Activated naive CD4-positive, alpha-beta T cell treated with anti-CD3 and anti-CD28 coated beads, Interleukin-2, amount 50 U/mL, for 16 hours (primary cell): ENCODE measurements around the gene ZNF317.
A peak's percentile ranks its signal among the peaks of the same experiment; 100 is the strongest.

Source experiments
- DNase-seq: peaks from one replicate; pipeline ENCODE4 v3.0.0-alpha.2; 2020

Gene ZNF317

DNA sequence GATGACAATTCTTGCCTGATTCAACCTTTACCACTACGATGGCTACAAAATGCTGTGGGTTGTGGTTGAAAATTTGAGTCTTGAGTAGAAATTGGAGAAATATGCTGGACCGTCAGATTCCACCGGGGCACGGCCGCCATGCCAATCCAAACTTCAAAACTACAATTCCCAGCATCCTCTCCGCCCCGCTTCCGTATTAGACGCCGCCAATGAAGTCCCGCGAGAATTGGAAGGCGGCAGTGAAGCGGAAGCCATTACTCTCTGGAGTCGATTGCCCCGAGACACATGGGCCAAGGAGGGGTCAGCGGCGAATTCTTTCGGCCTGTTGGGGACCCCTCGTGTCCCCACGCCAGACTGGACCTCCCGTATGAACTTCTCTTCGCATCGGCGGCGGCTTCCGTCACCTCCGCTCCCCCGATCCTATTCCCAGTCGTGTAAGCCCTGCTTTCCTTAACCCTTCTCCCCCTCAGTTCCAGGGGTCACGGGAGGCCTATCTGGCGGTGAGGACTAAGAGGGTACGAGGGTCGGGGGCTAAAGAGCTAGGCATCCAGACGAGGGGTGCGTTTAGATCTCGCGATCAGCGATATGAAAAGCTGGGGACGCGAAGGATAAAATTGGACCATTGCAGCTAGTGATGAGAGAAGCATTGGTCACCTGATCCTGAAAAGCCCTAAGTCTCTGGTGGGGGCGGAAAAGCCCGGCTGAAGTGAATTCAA, at the start of gene ZNF317:
ZNF317 (plus strand) TSS at position 239 of the 716 bp plus-strand sequence. CDS start 15,620 bp downstream, outside the sequence.
- DNase-seq: peak; percentile 89

DNA sequence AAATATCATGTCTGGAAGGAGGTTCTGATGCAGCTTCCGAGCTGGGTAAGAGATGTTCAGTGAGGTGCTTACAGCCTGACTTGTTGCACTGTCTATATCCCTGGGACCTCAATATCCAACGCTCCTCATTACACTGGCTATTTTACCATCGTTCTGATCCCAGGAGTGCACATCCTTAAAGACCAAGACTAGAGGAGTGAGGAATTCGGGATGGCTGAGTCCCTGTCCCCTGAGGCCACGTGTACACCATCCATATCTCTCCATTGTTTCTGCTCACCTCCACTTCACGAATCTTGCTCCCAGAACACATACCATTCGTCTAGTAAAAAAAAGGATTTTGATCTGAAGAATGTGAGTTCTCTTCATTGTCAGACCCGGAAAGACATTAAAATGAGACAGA, 32.8 kb upstream of the ZNF317 start, which contains the start of gene OR7G2:
OR7G2 (minus strand) TSS at position 101 of the 400 bp plus-strand sequence. CDS start 4,232 bp downstream, outside the sequence.
- no peak for DNase-seq

DNA sequence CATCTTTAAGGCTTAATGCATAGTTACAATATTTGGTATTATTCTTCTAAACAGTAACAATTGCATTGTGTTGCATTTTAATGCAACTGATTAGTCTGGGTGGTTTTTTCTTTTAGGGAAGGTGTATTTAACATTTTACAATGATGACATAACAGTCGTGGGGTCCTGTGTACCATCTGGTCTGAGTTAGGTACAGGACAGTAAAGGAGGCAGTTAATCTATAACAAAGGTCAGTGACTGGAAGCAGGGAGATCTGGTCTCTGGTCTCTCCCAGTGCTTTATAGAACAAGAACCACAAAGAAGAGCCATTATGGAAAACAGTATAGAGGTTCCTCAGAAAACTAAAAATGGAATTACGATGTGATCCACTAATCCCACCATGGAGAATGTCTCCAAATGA, 30.2 kb upstream of the ZNF317 start:
- DNase-seq: no peak

DNA sequence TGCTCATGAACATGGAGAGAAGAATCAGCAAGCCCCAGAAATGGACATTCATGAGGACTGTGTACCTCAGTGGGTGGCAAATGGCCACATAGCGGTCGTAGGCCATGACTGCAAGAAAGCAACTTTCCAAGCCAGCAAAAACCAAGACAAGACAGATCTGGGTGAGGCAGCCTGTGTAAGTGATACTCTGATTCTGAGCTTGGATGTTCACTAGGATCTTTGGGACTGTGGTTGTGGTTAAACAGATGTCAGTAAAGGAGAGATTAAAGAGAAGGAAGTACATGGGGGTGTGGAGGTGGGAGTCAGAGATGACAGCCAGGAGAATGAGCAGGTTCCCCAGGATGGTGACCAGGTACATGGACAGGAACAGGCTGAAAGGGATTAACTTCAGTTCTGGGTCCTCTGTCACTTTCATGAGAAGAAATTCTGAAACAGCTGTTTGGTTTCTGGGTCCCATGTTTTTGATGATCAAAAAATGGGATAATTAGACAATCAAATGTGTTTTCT, 24.8 kb upstream of the ZNF317 start, which contains the start of gene OR7G1:
OR7G1 (minus strand) TSS at position 457 of the 507 bp plus-strand sequence; CDS start at position 457, 0 bp downstream.
- DNase-seq: no peak

DNA sequence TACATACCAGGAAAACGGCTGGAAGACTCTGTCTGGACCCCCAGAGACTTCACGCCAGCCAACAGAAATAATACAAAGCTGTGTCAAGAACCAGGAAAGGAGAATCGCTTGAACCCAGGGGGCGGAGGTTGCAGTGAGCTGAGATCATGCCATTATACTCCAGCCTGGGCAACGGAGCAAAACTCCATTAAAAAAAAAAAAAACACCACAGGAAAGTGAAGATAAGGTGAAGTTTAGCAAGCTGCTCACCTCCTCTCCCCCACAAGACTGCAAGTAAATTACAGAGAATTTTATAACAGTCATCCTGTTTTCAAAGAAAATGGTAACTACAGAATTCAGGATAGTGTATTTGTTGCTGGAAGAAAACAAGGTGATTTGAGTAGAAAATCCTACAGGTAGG, 23.6 kb upstream of the ZNF317 start:
- no peak for DNase-seq

DNA sequence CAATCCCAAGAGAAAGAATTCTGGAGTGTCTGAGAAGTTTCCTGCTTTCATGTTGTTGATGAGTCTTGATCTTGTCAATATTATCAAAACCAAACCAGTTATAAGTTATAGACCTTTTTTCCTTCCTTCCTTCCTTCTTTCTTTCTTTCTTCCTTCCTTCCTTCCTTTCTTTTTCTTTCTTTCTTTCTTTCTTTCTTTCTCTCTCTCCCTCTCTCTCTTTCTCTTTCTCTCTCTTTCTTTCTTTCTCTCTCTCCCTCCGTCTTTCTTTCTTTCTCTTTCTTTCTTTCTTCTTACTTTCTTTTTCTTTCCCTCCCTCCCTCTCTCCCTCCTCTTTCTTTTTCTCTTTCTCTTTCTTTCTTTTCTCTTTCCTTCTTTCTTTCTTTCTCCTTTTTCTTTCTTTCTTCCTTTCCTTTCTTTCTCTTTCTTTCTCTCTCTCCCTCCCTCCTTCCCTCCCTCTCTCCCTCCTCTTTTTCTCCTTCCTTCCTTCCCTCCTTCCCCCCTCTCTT, 13.2 kb upstream of the ZNF317 start, which contains the start of gene OR7G3:
OR7G3 (minus strand) TSS at position 51 of the 506 bp plus-strand sequence; CDS start at position 51, 0 bp downstream.
- no peak for DNase-seq

DNA sequence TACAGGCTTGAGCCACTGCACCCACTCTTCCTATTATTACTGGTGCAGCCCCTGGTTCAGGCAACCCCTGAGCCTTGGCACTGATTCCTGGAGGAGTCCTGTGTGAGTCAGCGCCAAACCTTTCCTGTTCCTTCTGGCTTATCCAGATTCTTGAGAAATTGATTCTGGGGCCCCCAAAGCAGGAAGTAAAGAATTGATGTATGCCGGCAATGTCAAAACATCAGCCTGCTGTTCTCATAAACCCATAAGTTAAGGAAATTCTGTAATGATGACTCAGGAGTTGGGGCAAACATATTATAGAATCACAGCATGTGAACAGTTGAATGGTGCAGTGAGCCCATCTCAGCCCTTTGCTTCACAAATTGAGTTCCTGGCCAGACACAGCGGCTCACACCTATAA, 12.0 kb upstream of the ZNF317 start:
- DNase-seq: no peak

DNA sequence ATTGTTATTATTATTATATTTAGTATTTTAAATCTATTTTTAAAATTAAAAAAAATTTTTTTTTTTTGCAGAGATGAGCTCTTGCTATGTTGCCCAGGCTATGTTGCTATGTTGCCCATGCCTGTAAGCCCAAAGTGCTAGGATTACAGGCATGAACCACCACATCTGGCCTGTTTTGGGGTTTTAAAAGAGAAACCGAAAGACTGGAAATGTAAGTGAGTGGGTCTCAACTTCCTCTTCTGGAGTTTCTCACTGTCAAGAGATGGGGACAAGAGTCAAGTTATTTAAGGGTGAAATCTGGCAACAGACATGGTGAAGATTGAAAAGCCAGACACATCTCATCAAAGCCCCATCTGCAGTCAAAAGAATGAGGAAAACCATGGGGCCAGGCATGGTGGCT, 9.2 kb upstream of the ZNF317 start:
- no peak for DNase-seq

DNA sequence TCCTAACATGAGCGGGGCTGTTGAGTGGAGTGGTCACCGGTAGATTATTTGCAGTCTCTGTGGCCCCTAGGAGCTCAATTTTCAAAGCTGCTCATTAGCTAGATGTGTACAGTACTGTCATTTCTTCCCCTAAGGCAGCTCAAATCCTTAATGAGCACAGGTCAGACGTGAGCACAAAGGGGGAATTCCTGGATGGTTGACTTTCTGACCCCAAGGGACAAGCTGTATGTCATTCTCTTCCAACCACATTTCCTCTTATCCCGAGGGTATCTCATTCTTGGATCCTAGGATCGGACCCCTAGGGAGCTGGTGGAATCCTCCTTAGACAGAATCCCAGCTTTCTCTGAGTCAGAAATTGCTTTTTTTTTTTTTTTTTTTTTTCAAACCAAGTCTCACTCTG, 7.8 kb upstream of the ZNF317 start:
- no peak for DNase-seq

DNA sequence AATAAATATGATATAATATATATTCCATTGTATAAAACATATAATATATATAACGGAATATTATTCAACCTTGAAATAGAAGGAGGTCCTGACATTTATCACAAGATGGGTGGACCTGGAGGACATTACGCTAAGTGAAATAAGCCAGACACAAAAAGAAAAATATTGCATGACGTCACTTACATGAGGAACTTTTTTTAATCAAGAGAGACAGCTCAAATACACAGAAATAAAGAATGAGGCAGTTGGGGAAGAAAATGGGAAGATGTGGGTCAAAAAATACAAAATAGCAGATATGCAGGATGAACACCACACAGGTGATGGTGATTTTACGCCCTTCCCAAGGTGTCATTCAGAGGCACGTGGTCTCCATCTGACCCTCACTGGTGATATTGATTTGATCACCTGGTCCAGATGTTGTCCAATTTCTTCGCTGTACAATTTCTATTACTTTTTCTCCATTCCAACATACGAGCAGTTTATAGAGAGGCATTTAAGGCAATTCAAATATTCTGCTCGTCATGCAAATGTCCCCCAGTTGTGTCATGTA, 513 bp upstream of the ZNF317 start:
- DNase-seq: no peak

DNA sequence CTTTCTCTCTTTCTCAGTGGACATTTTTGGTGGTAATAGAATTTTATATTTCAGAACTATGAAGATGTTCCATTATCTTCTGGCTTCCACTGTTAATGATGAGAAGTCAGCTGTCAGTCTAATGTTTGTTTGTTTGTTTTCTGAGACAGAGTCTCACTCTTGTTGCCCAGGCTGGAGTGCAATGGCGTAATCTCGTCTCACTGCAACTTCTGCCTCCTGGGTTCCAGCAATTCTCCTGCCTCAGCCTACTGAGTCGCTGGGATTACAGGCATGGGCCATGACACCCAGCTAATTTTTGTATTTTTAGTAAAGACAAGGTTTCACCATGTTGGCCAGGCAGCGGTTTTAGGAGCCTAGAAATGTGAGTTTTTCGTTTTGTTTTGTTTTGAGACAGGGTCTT, 4.7 kb downstream of the ZNF317 start:
- DNase-seq: no peak

DNA sequence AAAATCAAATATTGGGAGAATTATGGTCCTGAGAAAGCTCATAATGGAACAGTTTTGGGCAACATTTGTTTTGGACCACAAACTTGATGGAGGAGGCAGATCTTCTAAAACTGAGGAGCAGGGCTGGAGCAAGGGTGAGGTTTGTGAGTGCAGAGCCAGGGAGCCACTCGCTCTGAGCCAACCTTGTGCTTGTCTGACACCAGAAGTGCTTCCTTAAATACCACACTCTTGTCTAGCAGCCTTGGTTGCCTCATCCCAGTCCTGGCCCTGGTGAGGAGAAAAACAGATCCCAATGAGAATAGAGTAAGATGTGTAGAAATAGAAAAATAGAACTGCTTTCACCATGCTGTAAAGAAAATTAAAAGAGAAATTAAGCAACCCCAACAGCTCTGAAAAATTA, 6.7 kb downstream of the ZNF317 start:
- DNase-seq: no peak

DNA sequence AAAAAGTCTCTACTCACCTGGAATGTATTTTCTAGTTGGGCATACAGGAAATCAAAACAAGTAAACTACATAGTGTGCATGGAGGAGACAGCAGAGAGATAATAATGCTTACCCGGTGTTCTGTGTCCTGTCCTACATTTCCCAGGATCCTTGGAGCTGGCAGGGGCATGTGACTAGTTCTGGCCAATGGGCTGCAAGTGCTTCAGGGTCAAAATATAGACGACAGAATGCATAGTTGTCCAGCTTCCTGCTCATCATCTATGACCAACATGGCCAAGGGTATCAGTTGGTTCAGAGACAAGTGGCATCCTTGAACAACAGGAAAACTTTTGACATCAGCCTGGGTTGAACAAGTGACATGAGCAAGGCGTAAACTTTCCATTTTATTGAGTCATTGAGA, 8.5 kb downstream of the ZNF317 start:
- DNase-seq: no peak

DNA sequence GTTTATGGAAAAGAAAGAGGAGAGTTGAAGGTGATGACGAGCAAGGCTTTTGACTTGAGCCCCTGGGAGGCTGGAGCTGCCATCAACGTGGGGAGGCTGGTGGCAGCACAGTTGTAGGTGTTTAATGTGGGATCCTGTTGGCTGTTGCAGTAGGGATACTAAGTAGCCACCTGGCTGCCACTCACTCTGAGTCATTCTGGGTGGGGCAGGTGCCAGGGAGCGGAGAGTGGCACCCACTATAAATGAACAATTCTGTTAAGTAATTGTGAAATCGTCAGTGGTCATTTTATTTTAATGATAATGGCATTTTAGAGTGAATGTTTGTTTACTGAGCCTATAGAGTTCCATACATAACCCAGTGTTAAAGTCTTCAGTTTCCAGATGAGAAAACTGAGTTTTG, 9.8 kb downstream of the ZNF317 start:
- DNase-seq: no peak

DNA sequence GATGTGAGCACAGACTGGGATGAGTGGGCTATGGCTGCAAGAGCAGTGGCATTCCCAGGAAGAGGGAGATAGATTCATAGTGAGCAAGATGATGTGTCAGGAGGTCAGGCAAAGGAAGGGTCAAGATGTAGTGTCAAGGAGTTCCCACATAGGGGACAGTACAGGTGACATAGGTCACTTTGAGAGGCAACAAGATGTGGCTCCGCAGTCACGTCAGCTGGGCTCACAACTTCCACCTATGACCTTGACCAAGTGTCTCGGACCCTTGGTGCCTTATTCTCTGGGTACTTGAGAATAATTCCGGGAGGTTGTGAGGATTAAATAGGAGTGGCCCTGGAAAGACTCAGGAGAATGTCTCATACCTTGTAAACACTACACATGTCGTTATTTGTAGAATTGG, 10.5 kb downstream of the ZNF317 start:
- no peak for DNase-seq

DNA sequence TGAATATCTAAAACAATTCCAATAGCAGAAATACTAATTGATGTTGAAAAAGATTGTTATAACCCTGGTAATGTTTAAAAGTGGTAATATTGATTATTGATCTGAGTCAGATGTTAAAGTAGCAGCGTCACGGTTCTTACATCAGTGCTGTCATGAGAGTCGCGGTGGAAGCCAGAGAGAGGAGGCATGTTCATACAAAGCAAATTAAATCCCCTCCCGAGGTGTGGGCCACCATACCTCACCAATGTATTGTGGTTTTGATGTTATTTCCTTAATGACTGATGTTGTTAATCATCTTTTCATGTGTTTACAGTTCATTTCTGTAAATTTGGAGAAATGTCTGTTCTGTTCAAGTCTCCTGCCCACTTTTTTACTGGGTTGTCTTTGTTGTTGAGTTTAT, 11.2 kb downstream of the ZNF317 start:
- no peak for DNase-seq

DNA sequence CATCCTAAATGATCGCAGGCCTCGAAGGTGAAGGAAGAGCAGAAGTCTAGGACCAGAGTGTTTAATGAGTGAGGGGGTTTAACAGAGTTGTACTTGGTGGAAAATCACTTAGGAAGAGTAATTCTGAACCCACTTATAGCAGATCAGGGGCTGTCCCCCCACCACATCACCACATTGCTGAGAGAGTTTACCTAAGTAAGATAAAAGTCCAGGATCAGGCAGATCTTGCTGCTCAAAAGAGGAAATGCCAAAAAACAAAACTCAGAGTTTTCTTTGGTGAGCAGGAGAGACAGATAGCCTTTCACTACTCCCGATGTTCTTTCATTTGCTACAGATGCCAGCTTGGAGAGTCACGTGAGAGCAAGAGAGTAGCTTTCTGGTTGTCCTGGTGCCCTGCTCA, 15.4 kb downstream of the ZNF317 start:
- DNase-seq: no peak

DNA sequence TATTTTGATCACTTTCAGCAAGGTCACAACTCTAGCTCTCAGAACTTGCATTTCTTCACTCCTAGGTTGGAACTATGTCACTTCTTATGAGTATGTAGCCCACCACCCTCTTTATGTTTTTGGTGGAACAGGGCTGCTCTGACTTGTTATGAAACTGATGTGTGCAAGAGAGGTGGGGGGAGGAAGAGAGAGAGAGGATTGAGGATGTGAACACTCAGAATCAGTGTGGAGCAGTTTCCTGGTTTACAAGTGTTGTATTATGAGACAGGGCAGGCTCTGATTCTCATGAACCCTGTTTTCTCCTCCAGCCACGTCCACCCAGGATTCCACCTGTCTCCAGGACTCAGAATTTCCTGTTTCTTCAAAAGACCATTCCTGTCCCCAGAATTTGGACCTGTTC, 16.1 kb downstream of the ZNF317 start:
- no peak for DNase-seq

DNA sequence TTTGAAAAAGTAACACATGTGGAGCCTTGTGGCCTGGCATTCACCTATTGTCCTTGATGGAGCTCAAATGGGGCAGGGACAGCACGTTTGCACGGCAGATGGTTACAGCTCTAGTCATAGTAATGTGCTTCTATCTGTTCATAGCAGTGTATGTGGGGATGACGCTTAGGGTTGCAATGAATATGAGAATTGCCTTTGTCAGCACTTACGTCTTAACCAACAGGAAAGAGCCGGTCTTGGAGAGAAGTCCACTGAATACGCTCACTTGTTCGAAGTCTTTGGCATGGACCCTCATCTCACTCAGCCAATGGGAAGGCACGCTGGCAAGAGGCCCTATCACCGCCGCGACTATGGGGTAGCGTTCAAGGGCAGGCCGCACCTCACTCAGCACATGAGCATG, 19.7 kb downstream of the ZNF317 start:
- no peak for DNase-seq

DNA sequence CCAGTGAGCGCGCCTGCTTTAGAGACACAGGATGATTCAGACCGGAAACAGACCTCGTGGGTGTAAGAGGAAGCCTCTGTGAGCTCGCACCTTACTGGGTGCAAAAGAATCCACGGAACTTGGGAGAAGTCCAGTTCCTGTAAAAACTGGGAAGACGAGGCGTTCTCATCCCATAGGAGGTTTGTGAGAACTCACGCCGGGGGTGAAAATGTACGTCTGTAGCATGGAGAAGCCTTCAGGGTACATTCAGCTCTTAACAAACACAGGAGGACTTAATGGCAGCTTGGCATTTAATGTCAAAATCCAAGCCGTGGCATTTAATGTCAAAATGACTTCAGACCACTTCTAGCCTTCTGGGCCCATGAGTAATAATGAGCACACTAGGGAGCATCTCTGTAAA, 21.2 kb downstream of the ZNF317 start:
- DNase-seq: no peak

DNA sequence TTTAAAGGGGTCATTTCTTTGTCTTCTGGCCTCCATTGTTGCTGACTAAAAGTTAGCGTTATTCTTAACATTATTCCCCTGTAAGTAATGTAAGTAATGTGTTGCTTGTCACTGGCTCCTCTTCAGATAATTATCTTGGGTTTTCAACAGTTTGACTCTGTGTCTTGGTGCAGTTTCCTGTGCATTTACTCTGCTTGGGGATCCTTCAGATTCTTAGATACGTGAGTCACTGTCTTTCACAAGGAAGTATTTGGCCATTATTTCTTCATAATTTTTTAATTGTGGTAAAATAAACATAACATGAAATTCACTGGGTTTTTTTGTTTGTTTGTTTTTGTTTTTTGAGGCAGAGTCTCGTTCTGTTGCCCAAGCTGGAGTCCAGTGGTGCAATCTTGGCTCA, 25.1 kb downstream of the ZNF317 start:
- no peak for DNase-seq

DNA sequence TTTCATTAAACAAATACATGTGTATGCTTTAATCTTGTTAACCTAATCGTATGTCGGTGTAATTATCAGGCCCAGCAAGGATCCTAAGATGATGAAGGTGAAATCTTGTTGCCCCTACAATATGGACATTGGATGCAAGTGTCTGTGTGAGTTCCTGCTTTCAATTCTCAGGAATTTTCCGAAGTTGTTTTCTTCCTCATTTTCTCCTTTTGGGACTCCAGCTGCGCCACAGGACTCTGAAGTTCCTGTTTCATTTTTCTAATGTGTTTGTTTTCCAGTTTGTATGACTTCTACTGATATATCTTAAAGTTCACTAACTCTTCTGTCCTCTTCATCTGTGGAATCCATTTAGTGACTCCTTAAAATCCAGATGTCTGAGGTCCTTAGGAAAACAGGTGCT, 26.6 kb downstream of the ZNF317 start:
- no peak for DNase-seq

DNA sequence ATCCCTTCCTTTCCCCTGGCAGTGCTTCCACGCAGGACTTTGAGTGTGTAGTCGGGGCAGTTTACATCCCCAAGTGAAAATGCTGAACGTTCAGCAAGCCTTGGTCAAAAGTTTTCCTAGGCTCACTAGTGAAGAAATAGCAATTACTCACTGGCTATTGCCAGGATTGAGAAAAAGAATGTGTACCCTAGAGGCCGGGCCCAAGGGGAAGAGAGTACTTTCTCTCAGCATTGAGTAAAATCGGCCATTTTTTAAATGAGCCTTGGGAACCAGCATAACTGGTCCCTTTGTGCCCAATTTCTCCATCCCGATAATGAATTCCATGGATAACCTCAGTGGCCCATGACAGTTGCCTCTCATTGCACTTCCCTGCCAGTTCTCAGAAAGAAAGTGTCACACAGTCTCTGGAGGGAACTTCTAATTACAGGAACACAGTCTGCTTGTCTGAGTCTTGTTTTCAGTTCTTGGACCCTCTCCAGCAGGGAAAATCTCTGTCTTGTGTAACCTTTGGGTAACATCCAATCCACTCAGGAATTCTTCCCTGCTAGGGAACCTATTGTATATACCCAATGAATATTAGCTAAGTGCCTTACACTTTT, 31.3 kb downstream of the ZNF317 start:
- no peak for DNase-seq

DNA sequence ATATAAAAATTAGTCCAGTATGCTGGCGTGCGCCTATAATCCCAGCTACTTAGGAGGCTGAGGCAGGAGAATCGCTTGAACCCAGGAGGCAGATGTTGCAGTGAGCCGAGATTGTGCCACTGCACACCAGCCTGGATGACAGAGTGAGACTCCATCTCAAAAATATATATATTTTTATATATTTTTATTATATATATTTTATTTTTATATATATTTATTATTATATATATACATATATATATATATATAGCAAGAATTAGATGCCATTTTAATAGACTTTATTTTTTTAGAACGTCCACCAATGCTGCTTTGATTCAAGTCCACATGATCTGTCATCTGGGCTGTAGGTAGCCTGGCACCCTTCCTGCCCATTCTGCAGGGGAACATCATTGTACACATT, 35.1 kb downstream of the ZNF317 start:
- DNase-seq: no peak
